Muscle of leg (tissue), 11 donors: ENCODE measurements around the gene SAMD7. TPM values are rescaled to one million over a fixed set of nuclear protein-coding genes. Genes with fewer than 3 reads are reported as not detected.

Source experiments
- DNase-seq: peaks from one replicate; pipeline ENCODE4 v3.0.0; 2013
- H3K27ac ChIP-seq: one replicate; pipeline ENCODE4 v1.5.1; 2013; ENCODE audit warnings: mild to moderate bottlenecking, low read length, control low read depth
- H3K27me3 ChIP-seq: one replicate; pipeline ENCODE4 v1.6.1; 2013; ENCODE audit warnings: low read length; ENCODE audit not compliant: control insufficient read depth, insufficient read depth
- H3K36me3 ChIP-seq: one replicate; pipeline ENCODE4 v1.6.1; 2013; ENCODE audit warnings: low read length; ENCODE audit not compliant: control insufficient read depth, insufficient read depth
- H3K4me1 ChIP-seq: one replicate; pipeline ENCODE4 v1.6.1; 2013; ENCODE audit warnings: low read length; ENCODE audit not compliant: control insufficient read depth, insufficient read depth
- H3K4me3 ChIP-seq: one replicate; pipeline ENCODE4 v1.5.1; 2013; ENCODE audit warnings: low read length, control low read depth
- H3K9me3 ChIP-seq: replicated peaks from 2 replicates; pipeline ENCODE4 v1.6.1; 2013; ENCODE audit warnings: low read depth, low read length; ENCODE audit not compliant: control insufficient read depth
- WGBS: methylation state at CpG from one replicate; pipeline ENCODE4 v1.1.5; 2013; ENCODE audit warnings: missing lambda C conversion rate; ENCODE audit not compliant: insufficient coverage; 5-methylcytosine and 5-hydroxymethylcytosine counted together
- polyA plus RNA-seq, 8 donors: library from polyadenylated mRNA; unstranded; fragments of 120-200 nt; gene quantifications; one replicate each; pipeline versions ENCODE4 v1.2.1 to v1.2.3, GENCODE V29; 2013; ENCODE audit warnings: inconsistent platforms in 1 of 8, low replicate concordance in 1 of 8; ENCODE audit not compliant: insufficient read length in 8 of 8, insufficient read depth in 1 of 8
- total RNA-seq: library from RNA; stranded (reverse); fragments of 120-200 nt; gene quantifications from one replicate; pipeline ENCODE4 v1.2.4, GENCODE V29; 2013

The SAMD7 gene
- total and polyA plus RNA-seq, 9 donors = 0.14 TPM; not detected in 8

DNA sequence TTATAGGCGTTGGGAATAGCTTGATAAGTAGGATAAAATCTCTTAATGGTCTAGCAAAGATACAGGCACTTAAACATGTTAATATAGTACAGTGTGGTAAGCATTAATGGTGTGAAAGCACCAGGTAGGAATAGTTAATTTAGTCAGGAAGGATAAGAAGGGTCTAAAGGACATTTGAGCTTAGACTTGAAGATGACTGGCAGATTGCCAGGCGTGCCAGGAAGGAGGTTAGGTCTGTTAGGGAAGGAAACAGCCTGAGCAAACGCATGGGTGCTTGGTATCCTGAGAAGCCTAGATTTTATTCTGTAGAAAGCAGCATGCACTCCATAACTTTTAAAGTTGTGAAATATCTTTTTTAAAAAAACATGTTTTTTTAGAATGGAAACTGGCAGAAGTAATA is 72.9 kb downstream of the SAMD7 start:
- Histone ChIP-seq H3K4me1 (no peaks in the 10 kb centered on the region), H3K27me3 (no peaks in the 10 kb centered on the region), H3K4me3 (no peak overlapping the region), H3K27ac (no peak overlapping the region), H3K9me3 (no peaks in the 10 kb centered on the region), H3K36me3 (peaks cover 42% of the 10 kb centered on the region)
- no peak for DNase-seq
- 86% methylated on average over 1 of the region's 3 CpGs for WGBS

Other genes with a start within 250 kb of the SAMD7 start
- gene MECOM, start 247.9 kb upstream of the SAMD7 start, total RNA-seq = 17.6 TPM
- 10 to 100 TPM; 11.3 to 15.5 (median 12.6) TPM for gene MECOM, start 247.9 kb upstream of the SAMD7 start, polyA plus RNA-seq
- gene TERC, start 146.5 kb upstream of the SAMD7 start, total RNA-seq = 23.7 TPM
- gene TERC, start 146.5 kb upstream of the SAMD7 start, polyA plus RNA-seq = under 1 TPM in 3 of 8 donors, not detected in 5; 0.33 to 0.37 (median 0.36) TPM
- gene ACTRT3, start 142.0 kb upstream of the SAMD7 start, total RNA-seq = 3.4 TPM
- gene ACTRT3, start 142.0 kb upstream of the SAMD7 start, polyA plus RNA-seq = 1 to 10 TPM; 2.0 to 4.1 (median 3.2) TPM
- gene MYNN, start 138.2 kb upstream of the SAMD7 start, total RNA-seq = 21.6 TPM
- gene MYNN, start 138.2 kb upstream of the SAMD7 start, polyA plus RNA-seq = 10 to 100 TPM; 17.2 to 23.4 (median 19.5) TPM
- gene LRRIQ4, start 98.7 kb upstream of the SAMD7 start, total RNA-seq = 0.09 TPM
- under 1 TPM in 6 of 8 donors, not detected in 2; 0.07 to 0.13 (median 0.12) TPM for gene LRRIQ4, start 98.7 kb upstream of the SAMD7 start, polyA plus RNA-seq
- gene LRRC34, start 98.7 kb upstream of the SAMD7 start, total RNA-seq = 4.3 TPM
- gene LRRC34, start 98.7 kb upstream of the SAMD7 start, polyA plus RNA-seq = 1 to 10 TPM; 2.8 to 5.9 (median 3.7) TPM
- not detected for gene LRRC31, start 41.6 kb upstream of the SAMD7 start, total RNA-seq
- under 1 TPM in 1 of 8 donors, not detected in 7; 0.21 TPM for gene LRRC31, start 41.6 kb upstream of the SAMD7 start, polyA plus RNA-seq
- gene SEC62, start 55.2 kb downstream of the SAMD7 start, total RNA-seq = 53.7 TPM
- 10 to 100 TPM; 56.8 to 96.2 (median 72.3) TPM for gene SEC62, start 55.2 kb downstream of the SAMD7 start, polyA plus RNA-seq
- gene GPR160, start 126.4 kb downstream of the SAMD7 start, total RNA-seq = 1.2 TPM
- 10 to 100 TPM in 1 of 8 donors, 1 to 10 TPM in 7; 1.7 to 14.0 (median 2.9) TPM for gene GPR160, start 126.4 kb downstream of the SAMD7 start, polyA plus RNA-seq